ENCODE measurements around the gene DEFB128. TPM values are rescaled to one million over a fixed set of nuclear protein-coding genes. Genes with fewer than 3 reads are reported as not detected.
"Not testable (repeated sequence)": the region's sequence is repeated elsewhere in the genome, so short reads cannot be mapped to it uniquely, and the experiment has no call there.

Gene DEFB128
- polyA plus RNA-seq, 1 donor from 2014 or later: not detected

DNA sequence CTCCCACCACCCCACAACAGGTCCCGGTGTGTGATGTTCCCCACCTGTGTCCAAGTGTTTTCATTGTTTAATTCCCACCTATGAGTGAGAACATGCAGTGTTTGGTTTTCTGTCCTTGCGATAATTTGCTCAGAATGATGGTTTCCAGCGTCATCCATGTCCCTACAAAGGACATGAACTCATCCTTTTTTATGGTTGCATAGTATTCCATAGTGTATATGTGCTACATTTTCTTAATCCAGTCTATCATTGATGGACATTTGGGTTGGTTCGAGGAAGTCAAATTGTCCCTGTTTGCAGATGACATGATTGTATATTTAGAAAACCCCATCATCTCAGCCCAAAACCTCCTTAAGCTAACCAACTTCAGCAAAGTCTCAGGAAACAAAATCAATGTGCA is 14.1 kb upstream of the DEFB128 start:
- not testable (repeated sequence) for H3K27ac Mint-ChIP-seq, H3K4me3 Mint-ChIP-seq, H3K36me3 Mint-ChIP-seq, H3K27me3 Mint-ChIP-seq, H3K9me3 Mint-ChIP-seq, H3K4me1 Mint-ChIP-seq

- no peaks in the 10 kb centered on the region for H3K36me3 Mint-ChIP-seq
- H3K27ac Mint-ChIP-seq: no peak overlapping the region
- H3K27me3 Mint-ChIP-seq: peaks cover 14% of the 10 kb centered on the region
- H3K4me1 Mint-ChIP-seq: no peaks in the 10 kb centered on the region
- H3K9me3 Mint-ChIP-seq: peaks cover 0 to 6% (median 0%) of the 10 kb centered on the region in 3 donors
- peak overlapping the region in 1 of 4 donors; percentile 24 for H3K4me3 Mint-ChIP-seq
Measured at GRCh38 chr20:199996-200395, 10.5 kb upstream of the DEFB128 start.

GRCh38 chr20:198225-198624 is 8.7 kb upstream of the DEFB128 start:
- H3K4me1 Mint-ChIP-seq: no peaks in the 10 kb centered on the region
- H3K27ac Mint-ChIP-seq: no peak overlapping the region
- peaks cover 0 to 6% (median 0%) of the 10 kb centered on the region in 3 donors for H3K9me3 Mint-ChIP-seq
- no peaks in the 10 kb centered on the region for H3K36me3 Mint-ChIP-seq
- peaks cover 12% of the 10 kb centered on the region for H3K27me3 Mint-ChIP-seq
- H3K4me3 Mint-ChIP-seq: no peak overlapping the region

DNA sequence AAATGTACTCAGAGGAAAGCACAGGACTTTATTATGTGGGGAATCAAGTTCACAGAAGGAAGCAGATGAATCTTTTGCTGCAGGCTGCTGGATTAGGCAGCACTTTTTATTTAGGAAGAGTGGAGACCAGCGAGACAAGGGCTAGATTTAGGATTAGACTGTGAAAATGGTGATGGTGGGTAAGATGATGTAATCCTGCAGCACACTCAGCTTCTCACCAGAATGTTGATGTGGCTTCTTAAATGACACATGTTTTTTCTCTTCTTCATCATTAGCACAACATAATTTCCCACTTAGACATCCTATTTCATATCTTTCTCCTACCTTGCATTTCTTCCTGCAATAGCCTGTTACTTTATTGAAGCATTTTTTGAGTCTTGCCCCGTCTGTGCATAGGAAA is 1.8 kb downstream of the DEFB128 start:
- Mint-ChIP-seq H3K4me1 (no peaks in the 10 kb centered on the region), H3K27me3 (peaks cover 9% of the 10 kb centered on the region), H3K36me3 (peaks cover 1% of the 10 kb centered on the region), H3K9me3 (peaks cover 7 to 19% (median 18%) of the 10 kb centered on the region in 3 donors), H3K4me3 (no peak overlapping the region), H3K27ac (no peak overlapping the region)

GRCh38 chr20:184288-184687 is 5.2 kb downstream of the DEFB128 start:
- Mint-ChIP-seq H3K36me3 (peaks cover 1% of the 10 kb centered on the region), H3K27me3 (peaks cover 13% of the 10 kb centered on the region), H3K4me1 (no peaks in the 10 kb centered on the region), H3K4me3 (no peak overlapping the region), H3K9me3 (peaks cover 8 to 18% (median 17%) of the 10 kb centered on the region in 3 donors), H3K27ac (no peak overlapping the region)

GRCh38 chr20:168876-169275 is 20.6 kb downstream of the DEFB128 start:
- Mint-ChIP-seq H3K9me3 (no peaks in the 10 kb centered on the region), H3K4me1 (no peaks in the 10 kb centered on the region)

GRCh38 chr20:164618-165017 is 24.9 kb downstream of the DEFB128 start:
- no peak overlapping the region for H3K4me3 Mint-ChIP-seq
- peaks cover 6% of the 10 kb centered on the region for H3K27me3 Mint-ChIP-seq
- H3K27ac Mint-ChIP-seq: no peak overlapping the region
- H3K36me3 Mint-ChIP-seq: no peaks in the 10 kb centered on the region
- no peaks in the 10 kb centered on the region for H3K9me3 Mint-ChIP-seq
- H3K4me1 Mint-ChIP-seq: no peaks in the 10 kb centered on the region

More at GRCh38 chr20:168876-169275, 20.6 kb downstream of the DEFB128 start:
- Mint-ChIP-seq H3K27ac (no peak overlapping the region), H3K4me3 (no peak overlapping the region), H3K27me3 (peaks cover 8% of the 10 kb centered on the region), H3K36me3 (no peaks in the 10 kb centered on the region)

DNA sequence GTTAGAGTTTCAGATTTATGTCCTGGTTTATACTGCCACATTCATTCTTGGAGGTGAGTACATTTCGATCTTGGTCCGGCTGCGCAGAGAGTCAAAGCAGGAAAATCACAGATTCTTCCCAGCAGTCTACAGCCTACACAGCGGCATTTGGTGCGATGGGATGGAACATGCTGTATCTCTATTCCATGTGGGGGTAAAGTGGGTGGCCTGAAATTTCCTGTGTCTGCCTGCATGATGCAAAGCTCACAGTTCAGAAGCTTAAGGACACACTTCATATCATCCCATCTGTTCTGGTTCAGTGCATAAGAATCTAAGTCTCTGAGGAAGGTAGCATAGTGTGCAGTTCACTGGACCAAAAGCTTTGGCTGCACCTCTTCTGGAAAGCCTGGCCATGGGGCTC is 32.4 kb downstream of the DEFB128 start, which contains the start of gene DEFB127:
Gene DEFB127 (plus strand): TSS at position 301 of the 400 bp plus-strand sequence. CDS start 91 bp downstream, at position 392.
- H3K27me3 Mint-ChIP-seq: peaks cover 1% of the 10 kb centered on the region
- no peaks in the 10 kb centered on the region for H3K9me3 Mint-ChIP-seq
- peaks cover 0 to 3% (median 0%) of the 10 kb centered on the region in 3 donors for H3K4me1 Mint-ChIP-seq
- no peak within 1 kb of the TSS for H3K27ac Mint-ChIP-seq
- no peak within 1 kb of the TSS for H3K4me3 Mint-ChIP-seq
- H3K36me3 Mint-ChIP-seq: no peaks in the 10 kb centered on the region

DNA sequence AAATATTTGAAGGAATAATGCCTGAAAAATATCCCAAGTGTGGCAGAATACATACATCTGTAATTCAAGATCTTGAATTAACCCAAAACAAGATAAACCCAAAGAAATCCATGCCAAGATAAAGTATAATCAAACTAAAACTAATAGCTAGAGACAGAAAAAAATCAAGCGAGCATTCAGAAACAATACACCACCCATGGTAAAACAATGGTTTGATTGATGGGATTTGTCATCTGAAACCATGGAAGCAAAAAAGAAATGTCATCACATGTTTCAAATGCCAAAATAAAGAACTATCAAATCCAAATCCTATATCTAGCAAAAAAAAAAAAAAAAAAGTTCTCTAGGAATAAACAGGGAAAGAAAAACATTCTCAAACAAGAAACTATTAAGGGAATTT is 37.4 kb downstream of the DEFB128 start:
- H3K4me1 Mint-ChIP-seq: peaks cover 0 to 3% (median 0%) of the 10 kb centered on the region in 3 donors
- H3K27ac Mint-ChIP-seq: no peak overlapping the region
- H3K9me3 Mint-ChIP-seq: no peaks in the 10 kb centered on the region
- H3K27me3 Mint-ChIP-seq: peaks cover 2% of the 10 kb centered on the region
- no peak overlapping the region for H3K4me3 Mint-ChIP-seq
- H3K36me3 Mint-ChIP-seq: no peaks in the 10 kb centered on the region

GRCh38 chr20:145877-146276 is 43.6 kb downstream of the DEFB128 start:
- Mint-ChIP-seq H3K27ac (no peak overlapping the region), H3K9me3 (no peaks in the 10 kb centered on the region), H3K4me3 (peak overlapping the region in 1 of 4 donors; percentile 9), H3K4me1 (no peaks in the 10 kb centered on the region), H3K36me3 (no peaks in the 10 kb centered on the region), H3K27me3 (peaks cover 10% of the 10 kb centered on the region)

- Mint-ChIP-seq H3K27ac (no peak within 1 kb of the TSS), H3K9me3 (peaks cover 0 to 3% (median 2%) of the 10 kb centered on the region in 3 donors), H3K27me3 (peaks cover 15% of the 10 kb centered on the region)
Measured at GRCh38 chr20:142290-142689, 47.2 kb downstream of the DEFB128 start, which contains the start of gene DEFB126. DEFB126 (plus strand) TSS chr20:142590; CDS start chr20:142629, 39 bp downstream.

More at GRCh38 chr20:142290-142689, 47.2 kb downstream of the DEFB128 start, which contains the start of gene DEFB126:
- no peaks in the 10 kb centered on the region for H3K4me1 Mint-ChIP-seq
- H3K4me3 Mint-ChIP-seq: no peak within 1 kb of the TSS
- H3K36me3 Mint-ChIP-seq: no peaks in the 10 kb centered on the region

Other genes with a start within 250 kb of the DEFB128 start
- gene DEFB125, start 102.0 kb downstream of the DEFB128 start, polyA plus RNA-seq: not detected
- not detected for gene DEFB126, start 47.1 kb downstream of the DEFB128 start, polyA plus RNA-seq
- gene DEFB127, start 32.3 kb downstream of the DEFB128 start, polyA plus RNA-seq: not detected
- not detected for gene DEFB129, start 37.5 kb upstream of the DEFB128 start, polyA plus RNA-seq
- gene DEFB132, start 68.0 kb upstream of the DEFB128 start, polyA plus RNA-seq: not detected
- 1.1 TPM for gene C20orf96, start 101.0 kb upstream of the DEFB128 start, polyA plus RNA-seq
- 16.7 TPM for gene ZCCHC3, start 107.9 kb upstream of the DEFB128 start, polyA plus RNA-seq
- gene SOX12, start 135.8 kb upstream of the DEFB128 start, polyA plus RNA-seq: 1.9 TPM
- 6.2 TPM for gene NRSN2, start 157.4 kb upstream of the DEFB128 start, polyA plus RNA-seq
- 20.1 TPM for gene TRIB3, start 191.0 kb upstream of the DEFB128 start, polyA plus RNA-seq
- 107 TPM for gene RBCK1, start 218.6 kb upstream of the DEFB128 start, polyA plus RNA-seq

All from IgD-negative memory B cell (primary cell).